GM23338 (cell line): Measurements from ENCODE around the gene PCSK7. TPM values are rescaled to one million over a fixed set of nuclear protein-coding genes. Genes with fewer than 3 reads are reported as not detected.

Source experiments
- ATAC-seq: fragments of 200-7000 bp; cut with Tn5 transposase; 3 replicates; pipeline ENCODE4 v1.9.1; 2020
- DNase-seq: peaks from one replicate; pipeline ENCODE4 v3.0.0-alpha.2; 2015; ENCODE audit warnings: low spot score
- H2AFZ ChIP-seq: fragments of 200-600 bp; sonication (generic); 2 replicates; pipeline ENCODE4 v1.8.0; 2016; ENCODE audit warnings: antibody characterized with exemption, mild to moderate bottlenecking, moderate library complexity
- H3F3A ChIP-seq: fragments of 200-600 bp; sonication (generic); replicated peaks from 2 replicates; pipeline ENCODE4 v1.8.0; 2017; ENCODE audit warnings: antibody characterized with exemption, mixed run types, low read depth
- H3K27ac ChIP-seq: fragments of 200-600 bp; sonication (generic); 2 replicates; pipeline ENCODE4 v1.6.1; 2016; ENCODE audit warnings: low read depth
- H3K27me3 ChIP-seq: fragments of 200-600 bp; sonication (generic); 2 replicates; pipeline ENCODE4 v1.8.0; 2016; ENCODE audit warnings: mild to moderate bottlenecking, mixed run types, moderate library complexity; ENCODE audit not compliant: insufficient read depth
- H3K36me3 ChIP-seq: fragments of 200-600 bp; sonication (generic); 2 replicates; pipeline ENCODE4 v1.8.0; 2016; ENCODE audit warnings: mild to moderate bottlenecking; ENCODE audit not compliant: insufficient read depth
- H3K4me1 ChIP-seq: fragments of 200-600 bp; sonication (generic); 2 replicates; pipeline ENCODE4 v1.8.0; 2016; ENCODE audit warnings: mild to moderate bottlenecking, moderate library complexity; ENCODE audit not compliant: insufficient read depth
- H3K4me2 ChIP-seq: fragments of 200-600 bp; sonication (generic); 2 replicates; pipeline ENCODE4 v1.7.1; 2017; ENCODE audit warnings: mixed run types
- H3K4me3 ChIP-seq: fragments of 200-600 bp; sonication (generic); 2 replicates; pipeline ENCODE4 v1.6.1; 2016; ENCODE audit warnings: mixed run types
- H3K79me2 ChIP-seq: fragments of 200-600 bp; sonication (generic); replicated peaks from 2 replicates; pipeline ENCODE4 v1.8.0; 2017; ENCODE audit warnings: mild to moderate bottlenecking; ENCODE audit not compliant: insufficient read depth
- H3K9me2 ChIP-seq: fragments of 200-600 bp; sonication (generic); 2 replicates; pipeline ENCODE4 v1.8.0; 2017; ENCODE audit not compliant: insufficient read depth
- H4K20me1 ChIP-seq: fragments of 200-600 bp; sonication (generic); replicated peaks from 2 replicates; pipeline ENCODE4 v1.8.0; 2017; ENCODE audit warnings: mild to moderate bottlenecking; ENCODE audit not compliant: insufficient read depth
- H3K27ac Mint-ChIP-seq: 2 replicates; pipeline ENCODE4 v1.8.0; 2020; ENCODE audit warnings: inconsistent platforms, mild to moderate bottlenecking, moderate library complexity, mixed read lengths
- H3K27me3 Mint-ChIP-seq: 3 replicates; pipeline ENCODE4 v1.8.0; 2022; ENCODE audit warnings: low read depth, mild to moderate bottlenecking, moderate library complexity, mixed read lengths, inconsistent platforms; ENCODE audit not compliant: insufficient read depth, poor library complexity
- H3K36me3 Mint-ChIP-seq: 3 replicates; pipeline ENCODE4 v1.8.0; 2021; ENCODE audit warnings: low read depth, mild to moderate bottlenecking, inconsistent platforms, moderate library complexity, mixed read lengths
- H3K4me1 Mint-ChIP-seq: 3 replicates; pipeline ENCODE4 v1.8.0; 2020; ENCODE audit warnings: mild to moderate bottlenecking, inconsistent platforms, mixed read lengths
- H3K4me3 Mint-ChIP-seq: 3 replicates; pipeline ENCODE4 v1.8.0; 2021; ENCODE audit warnings: moderate library complexity, mild to moderate bottlenecking, inconsistent platforms, mixed read lengths
- H3K9me3 Mint-ChIP-seq: 3 replicates; pipeline ENCODE4 v1.8.0; 2020; ENCODE audit warnings: moderate library complexity, mild to moderate bottlenecking, inconsistent platforms, mixed read lengths
- CREB1 ChIP-seq: fragments of 250-450 bp; sonication (Bioruptor Pico); IDR thresholded peaks from 2 replicates; pipeline ENCODE4 v1.5.0; 2020; ENCODE audit warnings: low read depth, mild to moderate bottlenecking, moderate library complexity
- EZH2 ChIP-seq: fragments of 200-600 bp; sonication (generic); IDR thresholded peaks from one replicate; pipeline ENCODE4 v1.8.0; 2017; ENCODE audit warnings: antibody characterized with exemption, mild to moderate bottlenecking, low read depth; ENCODE audit not compliant: unreplicated experiment
- EZH2phosphoT487 ChIP-seq: fragments of 200-600 bp; sonication (generic); IDR thresholded peaks from one replicate; pipeline ENCODE4 v1.8.1; 2018; ENCODE audit warnings: antibody characterized with exemption; ENCODE audit not compliant: unreplicated experiment
- JUNB ChIP-seq: IDR thresholded peaks from one replicate; pipeline ENCODE4 v1.6.1; 2016; ENCODE audit warnings: antibody characterized with exemption; ENCODE audit not compliant: unreplicated experiment
- POLR2AphosphoS5 ChIP-seq: IDR thresholded peaks from 2 replicates; pipeline ENCODE4 v1.6.1; 2016; ENCODE audit warnings: antibody characterized with exemption, low read depth
- ZNF114 ChIP-seq: fragments of 250-450 bp; sonication (Bioruptor Pico); IDR thresholded peaks from 2 replicates; pipeline ENCODE4 v1.5.0; 2020; ENCODE audit warnings: mild to moderate bottlenecking, moderate library complexity
- ZNF331 ChIP-seq: fragments of 250-450 bp; sonication (Bioruptor Pico); IDR thresholded peaks from 2 replicates; pipeline ENCODE4 v1.5.0; 2020; ENCODE audit warnings: low read depth, mild to moderate bottlenecking, moderate library complexity
- polyA plus RNA-seq: library from polyadenylated mRNA; unstranded; fragments of >200 nt; fragmentation: Nextera tagmentation; extraction: Ambion mirVana; gene quantifications from 2 replicates; pipeline ENCODE4 v1.2.1, GENCODE V29; 2016
- total RNA-seq: library from RNA; depleted of rRNA; stranded (reverse); fragments of >200 nt; shearing (Covaris generic); gene quantifications from 2 replicates; pipeline ENCODE4 v1.2.3, GENCODE V29; 2014
- TF ChIP-seq, protein P1 (sequence below): fragments of 250-450 bp; sonication (Bioruptor Pico); IDR thresholded peaks from 2 replicates; pipeline ENCODE4 v1.5.0; 2020; ENCODE audit warnings: mild to moderate bottlenecking, moderate library complexity
- TF ChIP-seq, protein P2 (sequence below): IDR thresholded peaks from 2 replicates; pipeline ENCODE4 v1.6.1; 2016; ENCODE audit warnings: antibody characterized with exemption

The PCSK7 gene
- total and polyA plus RNA-seq, 2 experiments from 2014 or later: 12.4 to 46.4 TPM

GRCh38 chr11:117202386-117203068, 29.3 kb downstream of the PCSK7 start (continued):
- TF ChIP-seq, protein P1, sequence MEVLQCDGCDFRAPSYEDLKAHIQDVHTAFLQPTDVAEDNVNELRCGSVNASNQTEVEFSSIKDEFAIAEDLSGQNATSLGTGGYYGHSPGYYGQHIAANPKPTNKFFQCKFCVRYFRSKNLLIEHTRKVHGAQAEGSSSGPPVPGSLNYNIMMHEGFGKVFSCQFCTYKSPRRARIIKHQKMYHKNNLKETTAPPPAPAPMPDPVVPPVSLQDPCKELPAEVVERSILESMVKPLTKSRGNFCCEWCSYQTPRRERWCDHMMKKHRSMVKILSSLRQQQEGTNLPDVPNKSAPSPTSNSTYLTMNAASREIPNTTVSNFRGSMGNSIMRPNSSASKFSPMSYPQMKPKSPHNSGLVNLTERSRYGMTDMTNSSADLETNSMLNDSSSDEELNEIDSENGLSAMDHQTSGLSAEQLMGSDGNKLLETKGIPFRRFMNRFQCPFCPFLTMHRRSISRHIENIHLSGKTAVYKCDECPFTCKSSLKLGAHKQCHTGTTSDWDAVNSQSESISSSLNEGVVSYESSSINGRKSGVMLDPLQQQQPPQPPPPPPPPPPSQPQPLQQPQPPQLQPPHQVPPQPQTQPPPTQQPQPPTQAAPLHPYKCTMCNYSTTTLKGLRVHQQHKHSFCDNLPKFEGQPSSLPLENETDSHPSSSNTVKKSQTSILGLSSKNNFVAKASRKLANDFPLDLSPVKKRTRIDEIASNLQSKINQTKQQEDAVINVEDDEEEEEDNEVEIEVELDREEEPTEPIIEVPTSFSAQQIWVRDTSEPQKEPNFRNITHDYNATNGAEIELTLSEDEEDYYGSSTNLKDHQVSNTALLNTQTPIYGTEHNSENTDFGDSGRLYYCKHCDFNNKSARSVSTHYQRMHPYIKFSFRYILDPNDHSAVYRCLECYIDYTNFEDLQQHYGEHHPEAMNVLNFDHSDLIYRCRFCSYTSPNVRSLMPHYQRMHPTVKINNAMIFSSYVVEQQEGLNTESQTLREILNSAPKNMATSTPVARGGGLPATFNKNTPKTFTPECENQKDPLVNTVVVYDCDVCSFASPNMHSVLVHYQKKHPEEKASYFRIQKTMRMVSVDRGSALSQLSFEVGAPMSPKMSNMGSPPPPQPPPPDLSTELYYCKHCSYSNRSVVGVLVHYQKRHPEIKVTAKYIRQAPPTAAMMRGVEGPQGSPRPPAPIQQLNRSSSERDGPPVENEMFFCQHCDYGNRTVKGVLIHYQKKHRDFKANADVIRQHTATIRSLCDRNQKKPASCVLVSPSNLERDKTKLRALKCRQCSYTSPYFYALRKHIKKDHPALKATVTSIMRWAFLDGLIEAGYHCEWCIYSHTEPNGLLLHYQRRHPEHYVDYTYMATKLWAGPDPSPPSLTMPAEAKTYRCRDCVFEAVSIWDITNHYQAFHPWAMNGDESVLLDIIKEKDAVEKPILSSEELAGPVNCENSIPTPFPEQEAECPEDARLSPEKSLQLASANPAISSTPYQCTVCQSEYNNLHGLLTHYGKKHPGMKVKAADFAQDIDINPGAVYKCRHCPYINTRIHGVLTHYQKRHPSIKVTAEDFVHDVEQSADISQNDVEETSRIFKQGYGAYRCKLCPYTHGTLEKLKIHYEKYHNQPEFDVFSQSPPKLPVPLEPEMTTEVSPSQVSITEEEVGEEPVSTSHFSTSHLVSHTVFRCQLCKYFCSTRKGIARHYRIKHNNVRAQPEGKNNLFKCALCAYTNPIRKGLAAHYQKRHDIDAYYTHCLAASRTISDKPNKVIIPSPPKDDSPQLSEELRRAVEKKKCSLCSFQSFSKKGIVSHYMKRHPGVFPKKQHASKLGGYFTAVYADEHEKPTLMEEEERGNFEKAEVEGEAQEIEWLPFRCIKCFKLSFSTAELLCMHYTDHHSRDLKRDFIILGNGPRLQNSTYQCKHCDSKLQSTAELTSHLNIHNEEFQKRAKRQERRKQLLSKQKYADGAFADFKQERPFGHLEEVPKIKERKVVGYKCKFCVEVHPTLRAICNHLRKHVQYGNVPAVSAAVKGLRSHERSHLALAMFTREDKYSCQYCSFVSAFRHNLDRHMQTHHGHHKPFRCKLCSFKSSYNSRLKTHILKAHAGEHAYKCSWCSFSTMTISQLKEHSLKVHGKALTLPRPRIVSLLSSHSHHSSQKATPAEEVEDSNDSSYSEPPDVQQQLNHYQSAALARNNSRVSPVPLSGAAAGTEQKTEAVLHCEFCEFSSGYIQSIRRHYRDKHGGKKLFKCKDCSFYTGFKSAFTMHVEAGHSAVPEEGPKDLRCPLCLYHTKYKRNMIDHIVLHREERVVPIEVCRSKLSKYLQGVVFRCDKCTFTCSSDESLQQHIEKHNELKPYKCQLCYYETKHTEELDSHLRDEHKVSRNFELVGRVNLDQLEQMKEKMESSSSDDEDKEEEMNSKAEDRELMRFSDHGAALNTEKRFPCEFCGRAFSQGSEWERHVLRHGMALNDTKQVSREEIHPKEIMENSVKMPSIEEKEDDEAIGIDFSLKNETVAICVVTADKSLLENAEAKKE (CRISPR knock-in tag): no peak
- TF ChIP-seq ZNF331 (CRISPR knock-in tag) (no peak), ZNF114 (CRISPR knock-in tag) (no peak)

- Histone ChIP-seq H3K27me3 (no peaks in the 10 kb centered on the region), H4K20me1 (no peaks in the 10 kb centered on the region), H3K4me1 (peaks cover 31% of the 10 kb centered on the region), H3K79me2 (peaks cover 23% of the 10 kb centered on the region), H3K9me2 (no peaks in the 10 kb centered on the region), H3K36me3 (no peaks in the 10 kb centered on the region), H3K4me3 (peak overlapping the region; percentile 68; the same call in 1 of the 2 replicates), H3K27ac (no peak overlapping the region), H2AFZ (no peak overlapping the region), H3K4me2 (peak overlapping the region; percentile 85), H3F3A (peaks cover 16% of the 10 kb centered on the region)
- no peak overlapping the region for H3K27ac Mint-ChIP-seq
- peaks cover 35% of the 10 kb centered on the region for H3K36me3 Mint-ChIP-seq
- H3K4me1 Mint-ChIP-seq: peaks cover 41% of the 10 kb centered on the region
- H3K27me3 Mint-ChIP-seq: peaks cover 26% of the 10 kb centered on the region
- H3K4me3 Mint-ChIP-seq: no peak overlapping the region; the same call in 2 of the 3 replicates
- H3K9me3 Mint-ChIP-seq: no peaks in the 10 kb centered on the region; the same call in 2 of the 3 replicates
- ATAC-seq: no peak
- DNase-seq: no peak
- TF ChIP-seq EZH2 (no peak), POLR2AphosphoS5 (no peak), CREB1 (CRISPR knock-in tag) (no peak), EZH2phosphoT487 (no peak), JUNB (no peak)
- TF ChIP-seq, protein P2, sequence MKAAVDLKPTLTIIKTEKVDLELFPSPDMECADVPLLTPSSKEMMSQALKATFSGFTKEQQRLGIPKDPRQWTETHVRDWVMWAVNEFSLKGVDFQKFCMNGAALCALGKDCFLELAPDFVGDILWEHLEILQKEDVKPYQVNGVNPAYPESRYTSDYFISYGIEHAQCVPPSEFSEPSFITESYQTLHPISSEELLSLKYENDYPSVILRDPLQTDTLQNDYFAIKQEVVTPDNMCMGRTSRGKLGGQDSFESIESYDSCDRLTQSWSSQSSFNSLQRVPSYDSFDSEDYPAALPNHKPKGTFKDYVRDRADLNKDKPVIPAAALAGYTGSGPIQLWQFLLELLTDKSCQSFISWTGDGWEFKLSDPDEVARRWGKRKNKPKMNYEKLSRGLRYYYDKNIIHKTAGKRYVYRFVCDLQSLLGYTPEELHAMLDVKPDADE: no peak
Observed at GRCh38 chr11:117201658-117202305, 30.1 kb downstream of the PCSK7 start.
